Ovary (tissue), 9 donors: ENCODE data around the gene RPS23. TPM values are rescaled to one million over a fixed set of nuclear protein-coding genes. Genes with fewer than 3 reads are reported as not detected.
"Not testable (repeated sequence)": the region's sequence is repeated elsewhere in the genome, so short reads cannot be mapped to it uniquely, and the experiment has no call there.

Experiments
- DNase-seq, 5 donors: peaks; one replicate each; pipeline ENCODE4 v3.0.0-alpha.2; 2019 to 2020
- H3K27ac ChIP-seq, 2 donors: fragments of 200-600 bp; one replicate each; pipeline versions ENCODE4 v1.5.1 to v1.8.0; 2019 to 2022
- H3K27me3 ChIP-seq: fragments of 200-600 bp; one replicate; pipeline ENCODE4 v1.8.0; 2022
- H3K36me3 ChIP-seq: fragments of 200-600 bp; sonication (generic); one replicate; pipeline ENCODE4 v1.5.1; 2019
- H3K4me1 ChIP-seq: one replicate; pipeline ENCODE4 v1.8.1; 2013; ENCODE audit warnings: mild to moderate bottlenecking, moderate library complexity; ENCODE audit not compliant: insufficient read depth
- H3K4me3 ChIP-seq: fragments of 200-600 bp; sonication (generic); one replicate; pipeline ENCODE4 v1.5.1; 2017
- H3K9me3 ChIP-seq, 2 donors: fragments of 200-600 bp in 1 of 2; sonication (generic) in 1 of 2; one replicate each; pipeline versions ENCODE4 v1.5.1 to v1.8.1; 2013 to 2019; ENCODE audit warnings: mild to moderate bottlenecking in 1 of 2, moderate library complexity in 1 of 2
- CTCF ChIP-seq, 3 donors: fragments of 450-650 bp in 2 of 3; fragments of 200-600 bp in 1 of 3; IDR thresholded peaks; one replicate each; pipeline versions ENCODE4 v1.5.1 to v1.8.0; 2016 to 2022; ENCODE audit warnings: antibody characterized with exemption in 3 of 3, mild to moderate bottlenecking in 1 of 3
- EP300 ChIP-seq: sonication (generic); formaldehyde crosslinking; IDR thresholded peaks from one replicate; pipeline ENCODE4 v1.6.1; 2017; ENCODE audit warnings: antibody characterized with exemption
- POLR2A ChIP-seq: fragments of 450-650 bp; IDR thresholded peaks from one replicate; pipeline ENCODE4 v1.6.1; 2017; ENCODE audit warnings: antibody characterized with exemption, mild to moderate bottlenecking, moderate library complexity
- WGBS, 3 donors: extraction: QIAGEN DNeasy Blood & Tissue Kit in 1 of 3; methylation state at CpG; one replicate each; pipeline versions ENCODE4 v1.1.5 to v1.1.7; 2013 to 2017; 5-methylcytosine and 5-hydroxymethylcytosine counted together
- intact Hi-C, 4 donors: fragments of 100-400 bp; cut with DNase I; formaldehyde crosslinking; loops; one replicate each; pipeline versions ENCODE4 v1.11.0 to v1.15.1; 2022 to 2023
- polyA plus RNA-seq, 2 donors: library from polyadenylated mRNA; stranded (reverse); fragments of 200-250 nt in 1 of 2; fragments of 350-450 nt in 1 of 2; fragmentation: Illumina TruSeq in 1 of 2; extraction: RNeasy Lipid Tissue Mini Kit (QIAGEN cat#74804) in 1 of 2; gene quantifications; one replicate each; pipeline ENCODE4 v1.2.3, GENCODE V29; 2013 to 2014
- total RNA-seq, 7 donors: library from RNA; depleted of rRNA in 2 of 7; stranded (reverse); fragments of >200 nt in 2 of 7; fragmentation: NEBNext Ultra II Directional in 3 of 7; extraction: Animal tissue kit (Norgen Biotek cat#: 25700) in 3 of 7; gene quantifications; one replicate each; pipeline versions ENCODE4 v1.1.0 to v1.2.4, GENCODE V29; 2016 to 2023
- donor health status: DM: no; HTN: no; CAD: no; lungs with moderate emphysema.
- donor health status: DM: no; HTN: no; CAD: no.
- donor health status: Bipolar disorder and iron deficiency.
- donor health status: DM: yes; HTN: yes; CAD: no.
- donor health status: DM: no; HTN: no; CAD: no.
- donor health status: DM: yes; HTN: yes; CAD: no.

Gene RPS23
- total and polyA plus RNA-seq, 9 donors: 3,397 to 8,268 (median 4,763) TPM

GRCh38 chr5:82274343-82275211, 3.6 kb downstream of the RPS23 start:
- peaks cover 5% of the 10 kb centered on the region for H3K4me1 ChIP-seq
- 78 to 80% (median 79%) methylated on average over 31 of the region's 31 CpGs for WGBS, 3 donors
- DNase-seq: peak in 3 of 5 donors; percentile 24 to 36 (median 26)
- no peaks in the 10 kb centered on the region for H3K9me3 ChIP-seq
- TF ChIP-seq EP300 (no peak), CTCF (IDR thresholded peaks at IDR 0.05) (no peak), POLR2A (no peak)
- no peak overlapping the region for H3K4me3 ChIP-seq
- intact Hi-C loops: no loop called here
- H3K27me3 ChIP-seq: no peaks in the 10 kb centered on the region
- H3K36me3 ChIP-seq: no peaks in the 10 kb centered on the region
- H3K27ac ChIP-seq: no peak overlapping the region

GRCh38 chr5:82273426-82273825, 4.7 kb downstream of the RPS23 start:
- 78 to 86% (median 84%) methylated on average over 4 of the region's 4 CpGs for WGBS, 3 donors
- H3K36me3 ChIP-seq, H3K9me3 ChIP-seq, intact Hi-C loops, H3K4me3 ChIP-seq, H3K4me1 ChIP-seq, H3K27me3 ChIP-seq, H3K27ac ChIP-seq, DNase-seq: not testable (repeated sequence)

GRCh38 chr5:82272571-82273356, 5.4 kb downstream of the RPS23 start:
- H3K9me3 ChIP-seq, intact Hi-C loops, H3K4me1 ChIP-seq, H3K36me3 ChIP-seq, H3K4me3 ChIP-seq, H3K27ac ChIP-seq, H3K27me3 ChIP-seq: not testable (repeated sequence)
- peak in 1 of 5 donors; percentile 21 for DNase-seq
- WGBS, 3 donors: 90 to 92% (median 92%) methylated on average over 24 of the region's 24 CpGs

GRCh38 chr5:82269363-82269762, 8.8 kb downstream of the RPS23 start:
- H3K27me3 ChIP-seq, H3K4me1 ChIP-seq, intact Hi-C loops, H3K27ac ChIP-seq, H3K4me3 ChIP-seq, DNase-seq, H3K9me3 ChIP-seq, H3K36me3 ChIP-seq: not testable (repeated sequence)
- WGBS, 3 donors: 77 to 90% (median 88%) methylated on average over 2 of the region's 2 CpGs

GRCh38 chr5:82267297-82267933, 10.7 kb downstream of the RPS23 start:
- 97 to 98% (median 97%) methylated on average over 9 of the region's 9 CpGs for WGBS, 3 donors
- not testable (repeated sequence) for H3K4me3 ChIP-seq

GRCh38 chr5:82265047-82265446, 13.1 kb downstream of the RPS23 start:
- intact Hi-C loops: no loop called here
- Histone ChIP-seq H3K9me3 (no peaks in the 10 kb centered on the region), H3K4me1 (no peaks in the 10 kb centered on the region), H3K27me3 (no peaks in the 10 kb centered on the region), H3K4me3 (no peak overlapping the region), H3K27ac (no peak overlapping the region), H3K36me3 (no peaks in the 10 kb centered on the region)
- TF ChIP-seq POLR2A (no peak), CTCF (IDR thresholded peaks at IDR 0.05) (no peak), EP300 (no peak)
- no peak for DNase-seq
- WGBS, 3 donors: 6 to 11% (median 8%) methylated on average over 4 of the region's 4 CpGs

More at GRCh38 chr5:82267297-82267933, 10.7 kb downstream of the RPS23 start:
- intact Hi-C loops, H3K4me1 ChIP-seq, H3K9me3 ChIP-seq, DNase-seq, H3K27ac ChIP-seq, H3K36me3 ChIP-seq, H3K27me3 ChIP-seq: not testable (repeated sequence)
